ENCODE measurements around the gene NEDD9.

Gene NEDD9

DNA sequence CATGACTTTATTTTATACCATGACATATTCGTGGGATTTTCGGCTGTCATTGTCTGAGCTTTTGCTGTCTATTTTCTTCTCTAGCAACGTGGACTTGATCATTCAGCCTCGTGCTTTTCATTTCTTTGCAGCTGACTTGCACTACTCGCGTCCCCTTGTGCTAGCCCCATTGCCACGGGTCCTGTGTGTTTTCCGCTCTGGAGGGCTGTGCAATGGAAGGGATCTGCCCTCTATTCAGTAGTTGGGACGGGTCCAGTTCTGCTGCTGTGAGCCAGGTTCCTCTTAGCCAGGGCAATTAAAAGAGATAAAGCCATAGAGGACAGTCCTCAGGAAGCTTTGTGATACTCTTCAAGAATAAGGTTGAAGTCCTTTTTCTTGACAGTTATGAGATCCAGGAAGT lies 17.6 kb downstream of the NEDD9 start:
- no peak for DNase-seq

DNA sequence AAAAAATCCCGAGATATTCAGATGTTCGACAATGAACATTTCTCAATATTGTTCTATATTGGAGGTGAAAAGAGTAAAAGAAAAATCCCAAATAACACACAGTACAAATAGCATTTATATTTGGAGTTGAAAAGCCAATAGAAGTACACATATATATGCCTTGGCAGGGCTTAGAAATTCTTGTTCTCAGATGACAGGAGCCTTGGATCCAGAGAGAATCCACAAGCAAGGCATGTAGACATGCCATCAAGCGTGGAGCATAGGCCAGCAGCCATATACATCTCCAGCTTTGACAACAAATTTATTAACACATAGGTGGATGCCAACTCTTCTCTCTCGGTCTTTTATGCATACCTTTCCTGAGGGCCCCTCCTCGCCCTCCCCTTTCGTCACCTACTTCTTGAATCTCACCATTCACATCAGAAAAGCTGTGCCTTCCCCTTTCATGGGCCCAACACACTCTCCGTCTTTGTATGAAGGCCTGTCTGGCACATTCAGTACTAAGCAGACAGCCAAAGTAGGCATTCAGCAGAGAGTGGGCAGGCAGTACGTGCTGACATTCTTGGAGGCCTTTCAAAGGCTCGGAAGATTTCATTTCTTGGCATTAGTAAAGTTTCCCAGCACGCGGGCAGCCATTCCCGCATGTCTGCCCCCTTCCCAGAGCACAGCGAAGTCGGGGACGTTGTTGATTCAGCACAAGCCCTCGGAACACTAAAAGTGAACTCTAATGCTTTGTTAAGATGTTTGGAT lies 18.2 kb downstream of the NEDD9 start:
- no peak for DNase-seq

DNA sequence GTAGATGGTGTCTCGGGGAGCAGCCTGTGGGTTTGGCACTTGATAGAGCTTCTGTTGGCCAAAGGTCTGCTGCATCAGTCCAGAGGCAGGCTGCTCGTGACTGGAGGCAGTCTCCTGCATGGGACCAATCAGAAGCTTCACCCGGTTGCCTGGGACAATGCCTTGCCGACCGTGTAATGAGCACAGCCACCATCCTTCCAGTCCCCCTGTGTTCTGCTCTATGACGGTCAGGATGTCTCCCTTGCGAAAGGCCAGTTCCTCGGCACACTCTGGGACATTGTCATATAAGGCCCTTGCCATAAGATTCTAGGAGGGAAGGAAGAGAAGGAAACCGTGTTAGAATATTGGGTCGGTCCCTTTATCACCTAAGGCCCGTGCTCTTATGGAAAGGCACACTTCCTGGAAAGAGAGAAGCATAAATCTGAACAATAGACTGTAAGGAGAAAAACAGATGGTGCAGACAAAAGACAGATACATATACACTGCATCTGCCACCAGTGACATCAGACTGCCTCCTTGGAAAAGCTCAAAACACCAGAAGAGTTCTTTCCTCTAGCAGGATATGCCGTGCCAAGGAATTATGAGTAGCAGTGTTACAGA lies 18.9 kb downstream of the NEDD9 start:
- no peak for DNase-seq

DNA sequence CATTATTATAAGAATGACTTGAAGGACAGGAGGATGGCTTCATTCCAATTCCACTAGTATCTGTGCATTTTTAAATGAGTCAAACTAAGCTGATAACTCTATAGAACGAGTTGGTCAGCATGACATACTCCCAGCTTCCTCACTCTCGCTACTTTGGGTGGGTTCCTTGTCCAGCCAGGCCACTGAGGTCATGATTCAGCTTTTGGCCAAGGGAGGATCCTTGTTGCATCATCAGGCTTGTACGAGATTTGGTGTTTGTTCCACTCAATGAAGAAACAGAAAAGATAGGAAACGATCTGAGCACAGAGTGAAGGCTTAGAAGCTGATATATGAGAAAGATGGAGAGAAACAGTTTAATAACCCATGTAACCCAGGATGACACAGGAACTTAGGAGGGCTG lies 19.8 kb downstream of the NEDD9 start:
- no peak for DNase-seq

DNA sequence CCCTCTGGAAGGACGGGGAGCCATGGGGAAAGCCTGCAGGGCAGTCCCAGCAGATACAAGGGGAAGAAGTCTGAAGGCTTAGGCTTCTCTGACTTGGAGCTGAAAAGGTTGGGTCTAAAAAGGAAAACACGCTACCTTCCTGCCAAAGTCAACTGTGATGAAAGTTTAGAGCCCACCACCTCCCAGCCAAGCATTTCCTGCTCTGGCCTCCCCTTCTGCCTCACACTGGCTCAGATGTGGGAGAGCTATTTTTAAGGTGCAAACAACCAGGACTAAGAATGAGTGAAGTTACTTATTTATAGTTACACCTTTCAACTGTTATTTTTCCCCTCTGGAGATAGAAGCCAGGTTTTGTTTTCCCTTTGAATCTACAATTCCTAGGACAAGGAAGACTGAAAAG lies 21.2 kb downstream of the NEDD9 start:
- no peak for DNase-seq

DNA sequence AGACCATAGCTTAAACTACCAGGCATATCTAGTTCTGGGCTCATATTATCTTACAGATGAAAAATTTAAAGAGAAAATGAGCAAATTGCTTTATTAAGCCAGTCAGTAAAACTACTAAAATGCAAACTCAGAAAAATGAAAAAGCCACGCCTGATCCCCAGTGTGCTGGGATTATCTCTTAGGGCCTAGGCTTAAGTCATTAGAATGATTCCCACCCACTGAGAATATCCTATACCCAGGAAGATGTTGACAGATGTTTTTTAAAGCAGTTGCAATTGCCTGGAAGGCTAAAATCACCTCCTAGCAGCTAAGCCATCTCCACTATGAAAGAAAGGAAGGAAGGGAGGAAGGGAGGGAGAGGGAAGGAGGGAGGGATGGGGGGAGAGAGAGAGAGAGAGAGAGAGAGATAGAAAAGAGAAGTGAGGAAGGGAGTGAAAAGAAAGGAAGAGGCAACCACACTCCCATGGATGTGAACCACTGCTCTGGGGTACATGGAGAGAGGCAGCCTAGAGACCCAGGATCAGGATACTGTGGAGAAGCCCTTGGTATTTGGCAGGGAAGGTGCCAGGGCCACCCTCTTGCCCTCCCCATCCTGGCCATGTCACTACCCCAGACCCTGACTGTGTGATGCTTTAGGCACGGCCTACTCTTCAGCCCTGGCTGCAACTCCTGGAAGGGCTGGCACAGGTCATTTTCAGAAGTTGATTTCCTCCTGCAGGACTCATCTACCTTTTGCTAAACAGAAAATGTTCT lies 21.9 kb downstream of the NEDD9 start:
- no peak for DNase-seq

DNA sequence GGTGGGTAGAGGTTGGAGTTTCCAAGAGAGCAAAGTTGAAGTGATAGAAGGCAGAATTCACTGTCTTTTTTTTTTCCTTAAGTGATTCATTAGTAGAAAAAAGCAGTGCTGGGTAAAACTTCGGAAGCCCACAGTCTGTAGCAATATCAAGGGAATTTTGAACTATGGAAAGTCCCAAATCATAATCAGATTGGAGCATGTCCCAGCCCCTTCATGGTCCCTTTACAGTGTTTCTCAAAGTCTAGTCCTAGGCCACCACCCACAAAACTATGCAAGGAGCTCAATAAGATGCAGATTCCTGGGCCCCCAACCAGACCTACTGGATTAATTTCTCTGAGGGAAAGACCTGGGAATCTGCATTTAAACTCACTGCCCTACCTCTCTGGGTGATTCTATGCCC lies 22.6 kb downstream of the NEDD9 start:
- no peak for DNase-seq

DNA sequence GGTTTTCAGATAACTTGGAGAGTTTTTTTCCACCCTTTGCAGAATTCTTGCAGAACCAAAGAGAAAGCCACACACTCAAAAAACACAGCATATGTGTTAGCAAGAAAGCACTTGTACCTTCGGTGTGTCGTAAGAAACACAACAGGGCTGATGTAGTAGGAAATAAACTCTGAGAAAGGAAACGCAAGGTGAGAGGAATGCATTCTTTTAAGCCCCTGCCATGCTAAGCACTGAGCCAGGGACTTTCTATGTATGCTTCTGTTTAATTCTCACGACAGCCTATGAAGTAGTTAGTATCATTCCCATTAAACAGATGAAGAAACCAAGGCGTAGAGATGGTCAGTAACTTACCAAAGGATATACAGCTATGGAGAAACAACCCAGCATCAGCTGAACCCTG lies 23.1 kb downstream of the NEDD9 start:
- DNase-seq = no peak

DNA sequence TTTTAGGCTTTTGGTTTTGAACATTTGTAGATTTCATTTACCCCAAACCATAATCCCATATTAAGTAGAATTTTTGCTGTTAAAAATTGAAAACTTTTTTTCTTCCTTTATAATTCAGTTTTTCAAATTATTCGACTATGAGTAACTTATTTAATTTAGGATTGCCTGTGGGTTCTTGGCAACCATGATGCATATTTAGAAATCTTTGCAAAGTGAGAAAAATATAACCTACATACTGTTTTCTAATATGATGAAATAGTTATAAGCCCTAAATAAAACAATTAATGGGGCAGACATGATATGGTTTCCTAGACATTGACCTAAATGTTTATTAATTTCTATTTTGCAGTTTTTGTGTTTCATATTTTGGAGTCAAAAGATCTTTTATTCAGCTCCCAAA lies 23.6 kb downstream of the NEDD9 start:
- DNase-seq = no peak

DNA sequence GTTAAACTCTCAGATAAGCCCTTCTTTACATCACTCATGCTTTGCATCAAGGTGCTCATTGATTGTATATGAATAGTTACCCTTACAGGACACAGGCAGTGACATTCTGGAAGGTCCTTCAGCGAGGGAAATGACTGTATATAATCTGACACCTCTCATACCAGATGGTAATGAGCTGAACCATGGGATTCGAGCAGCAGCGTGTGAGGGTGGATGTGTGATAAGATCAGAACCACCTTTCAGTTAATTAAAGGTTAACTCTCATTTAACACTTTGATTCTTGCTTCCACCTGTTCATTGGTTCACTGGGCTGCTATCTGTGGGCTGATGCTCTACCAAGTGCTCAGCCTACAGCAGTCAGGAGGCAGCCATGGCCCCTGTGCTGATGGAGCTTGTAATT lies 24.2 kb downstream of the NEDD9 start:
- peak in 1 of 5 donors; percentile 36 for DNase-seq

DNA sequence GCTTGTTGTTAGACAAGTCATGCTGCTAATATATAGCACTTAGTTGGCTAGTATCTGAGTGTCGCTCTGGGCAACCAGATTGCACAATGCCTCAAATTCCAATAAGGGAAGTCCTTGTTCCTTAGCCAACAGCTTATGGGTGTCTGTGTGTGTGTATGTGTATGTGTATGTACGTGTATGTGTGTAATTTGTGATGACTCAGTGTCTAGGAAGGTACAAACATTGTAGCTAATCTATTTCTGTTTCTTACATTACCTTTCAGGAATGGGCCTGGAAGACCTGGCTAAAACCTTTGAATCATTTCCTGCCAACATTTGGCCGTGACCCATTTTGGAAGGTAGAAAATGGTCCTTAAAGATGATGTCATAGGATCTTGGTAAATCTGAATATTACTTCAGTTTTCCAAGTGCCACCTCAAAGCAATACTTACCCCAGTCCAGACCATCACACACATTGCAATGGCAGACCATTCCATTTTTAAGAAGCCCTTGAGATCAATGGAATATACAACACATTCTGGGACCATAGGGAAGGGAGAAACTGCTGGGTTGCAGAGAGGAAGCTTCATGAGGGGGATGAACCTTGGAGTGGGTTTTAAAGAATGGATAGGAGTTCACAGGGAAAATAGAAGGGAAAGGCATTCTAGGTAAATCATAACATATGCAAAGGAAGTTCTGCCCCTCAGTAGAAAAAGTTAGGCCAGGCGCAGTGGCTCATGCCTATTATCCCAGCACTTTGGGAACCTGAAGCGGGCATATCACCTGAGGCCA lies 25.1 kb downstream of the NEDD9 start:
- DNase-seq = no peak

DNA sequence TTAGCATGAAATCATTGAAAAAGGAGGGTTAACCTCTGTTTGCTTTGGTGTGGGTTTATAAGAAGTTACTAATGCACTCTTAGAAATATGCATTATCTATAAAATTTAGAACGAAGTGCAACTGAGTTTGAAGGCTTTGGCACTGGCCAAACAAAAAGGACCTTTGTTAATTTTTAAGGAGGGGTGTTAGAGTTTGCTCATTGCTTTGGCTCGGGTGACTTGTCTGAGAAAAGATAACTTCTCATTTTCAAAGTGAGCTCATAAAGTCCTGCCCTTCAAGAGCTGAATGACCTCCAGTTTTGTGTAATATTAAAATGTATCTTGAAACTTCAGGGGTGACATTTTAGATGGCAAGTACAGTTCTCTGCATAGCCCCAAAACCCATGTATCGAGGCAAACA lies 25.9 kb downstream of the NEDD9 start:
- DNase-seq = no peak

DNA sequence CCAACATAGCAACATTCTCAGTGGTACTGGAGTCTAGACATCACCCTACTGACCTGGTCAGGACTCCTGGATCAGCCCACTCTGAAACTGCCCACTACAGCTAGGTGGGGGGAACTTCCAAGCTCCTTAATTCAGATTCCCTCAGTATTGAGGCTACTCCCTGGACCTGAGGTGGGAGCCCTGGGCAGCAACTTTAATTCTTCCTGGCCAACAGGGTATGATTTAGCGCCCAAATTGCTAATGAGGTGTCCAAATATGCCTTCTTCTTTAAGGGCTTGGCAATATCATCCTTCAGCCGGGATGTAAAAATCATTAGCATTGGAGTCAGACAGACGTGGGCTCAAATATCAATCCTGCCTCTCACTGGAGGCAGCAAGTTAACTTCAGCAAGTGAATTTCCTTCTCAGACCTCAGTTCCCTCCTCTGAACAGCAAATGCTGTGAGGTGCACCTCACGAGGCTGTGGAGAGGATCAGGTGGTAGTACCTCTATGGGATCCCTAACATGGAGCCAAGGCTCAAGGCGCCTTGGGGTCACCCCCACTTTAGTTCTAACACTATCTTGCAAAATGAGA lies 27.6 kb downstream of the NEDD9 start:
- no peak for DNase-seq

DNA sequence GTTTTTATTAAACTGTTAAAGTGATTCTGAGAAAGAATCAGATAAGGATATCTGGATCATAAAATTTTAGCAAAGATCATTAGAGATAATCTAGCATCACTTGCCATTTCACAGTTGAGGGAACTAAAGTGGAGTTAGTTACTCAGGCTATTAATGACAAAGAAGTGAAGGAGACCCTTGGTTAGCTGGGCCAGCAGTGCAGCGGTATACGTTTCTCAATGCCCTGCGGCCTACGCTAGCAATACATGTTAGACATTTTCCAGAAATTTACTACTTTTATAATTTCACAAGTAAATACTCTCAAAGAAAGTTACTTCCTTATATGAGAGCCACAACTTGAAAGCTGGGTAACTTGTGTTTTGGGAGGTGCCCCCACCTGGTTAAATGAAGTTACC lies 28.5 kb downstream of the NEDD9 start:
- no peak for DNase-seq

DNA sequence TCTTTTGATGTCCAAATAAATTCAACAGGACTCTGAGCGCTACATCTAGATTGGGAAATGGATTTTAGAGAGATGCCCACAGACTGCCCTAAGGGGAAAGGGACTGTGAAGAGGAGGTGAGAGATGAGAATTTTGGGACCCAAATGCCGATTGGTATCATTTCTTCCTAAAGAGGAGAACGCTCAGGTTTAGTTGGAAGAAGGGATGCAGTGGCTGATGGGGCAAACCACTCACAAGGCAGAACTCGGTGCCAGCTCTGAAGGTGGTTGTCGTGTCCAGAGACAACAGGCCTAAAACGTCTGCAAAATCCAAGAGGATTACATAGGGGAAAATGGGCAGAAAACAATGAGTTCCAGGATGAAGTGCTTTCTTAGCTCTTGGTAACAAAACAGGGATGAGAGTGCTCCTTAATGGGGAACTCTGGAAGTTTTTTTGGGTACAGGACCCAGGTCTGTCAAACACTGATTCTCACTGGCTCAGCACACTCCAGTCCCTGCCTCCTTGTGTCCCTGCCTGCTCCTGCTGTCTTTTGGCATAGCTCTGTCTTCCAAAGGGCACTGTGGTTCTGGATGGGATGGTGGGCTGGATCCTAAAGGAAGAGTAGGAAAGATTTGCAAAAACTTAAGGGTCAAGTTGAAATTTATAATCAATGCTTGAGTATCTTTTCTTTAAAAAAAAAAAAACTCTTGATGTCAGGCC lies 29.0 kb downstream of the NEDD9 start:
- DNase-seq = no peak

DNA sequence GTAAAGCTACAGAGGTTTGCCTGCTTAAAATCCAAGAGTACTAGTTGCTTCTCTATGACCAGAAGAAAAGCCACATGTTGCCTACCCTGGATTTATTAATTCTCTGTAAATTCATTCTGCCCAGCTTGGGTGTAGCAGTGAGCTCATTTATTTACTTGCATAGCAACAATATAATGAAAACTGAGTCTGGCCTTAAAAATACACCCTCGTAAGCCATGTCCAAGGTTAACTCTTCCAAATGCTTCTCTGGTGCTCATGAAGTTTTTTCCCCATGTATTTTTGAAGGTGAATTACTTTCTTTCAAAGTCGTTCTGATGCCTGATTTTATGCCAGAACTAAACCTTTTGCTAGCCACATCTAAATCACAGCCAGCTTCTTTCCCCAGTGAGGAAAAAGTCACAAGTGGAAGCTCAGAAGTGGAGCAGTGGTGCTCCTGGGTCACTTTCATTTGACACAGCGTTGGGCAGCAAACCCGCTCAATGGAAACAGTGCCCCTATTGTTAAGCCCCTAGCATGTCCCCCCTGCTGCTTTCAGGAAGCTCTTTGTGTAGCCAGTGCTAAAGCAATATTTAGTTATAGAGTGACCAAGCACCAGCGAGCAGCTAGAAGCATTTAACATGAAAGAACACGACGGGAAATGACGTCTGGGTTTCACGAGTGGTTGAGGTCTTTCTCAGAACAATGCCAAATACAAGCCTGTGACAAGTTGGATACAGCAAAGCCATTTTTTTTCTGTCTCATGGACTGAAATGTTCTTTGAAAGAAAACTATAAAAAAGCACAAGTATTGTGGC lies 29.8 kb downstream of the NEDD9 start:
- DNase-seq = peak in 1 of 5 donors; percentile 77

DNA sequence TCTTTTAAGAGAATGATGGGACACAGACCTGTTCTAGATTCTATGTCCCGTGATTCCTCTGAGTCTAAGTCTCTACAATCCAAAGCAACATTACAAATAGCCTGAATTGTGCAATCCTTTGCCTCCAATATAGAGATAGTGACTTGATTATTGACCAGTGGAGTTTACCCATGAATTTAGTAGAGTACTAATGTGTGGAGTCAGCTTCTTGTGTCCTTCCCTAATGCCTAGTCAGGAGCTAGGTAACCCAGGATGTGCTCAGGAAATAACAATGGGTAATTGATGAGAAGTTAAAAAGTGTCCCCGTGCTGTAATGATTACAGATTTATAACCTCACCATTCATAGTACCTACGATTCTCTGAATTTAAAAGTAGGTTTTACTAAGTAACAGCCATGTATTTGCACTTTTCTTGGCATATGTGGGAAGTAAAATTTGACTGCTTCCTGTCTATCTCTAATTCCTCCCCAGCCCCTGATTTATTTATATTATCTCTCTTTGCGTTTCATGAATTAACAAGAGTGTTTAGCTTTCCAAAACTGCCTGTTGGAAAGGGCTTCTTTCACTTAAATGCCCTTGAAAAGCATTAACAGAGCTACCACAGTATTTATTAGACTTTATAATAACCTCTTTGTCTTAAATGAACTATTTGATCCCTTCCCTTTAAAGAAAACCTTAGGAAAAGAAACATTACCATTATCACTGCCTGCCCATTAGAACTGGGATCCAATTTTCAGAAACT lies 30.5 kb downstream of the NEDD9 start:
- no peak for DNase-seq

DNA sequence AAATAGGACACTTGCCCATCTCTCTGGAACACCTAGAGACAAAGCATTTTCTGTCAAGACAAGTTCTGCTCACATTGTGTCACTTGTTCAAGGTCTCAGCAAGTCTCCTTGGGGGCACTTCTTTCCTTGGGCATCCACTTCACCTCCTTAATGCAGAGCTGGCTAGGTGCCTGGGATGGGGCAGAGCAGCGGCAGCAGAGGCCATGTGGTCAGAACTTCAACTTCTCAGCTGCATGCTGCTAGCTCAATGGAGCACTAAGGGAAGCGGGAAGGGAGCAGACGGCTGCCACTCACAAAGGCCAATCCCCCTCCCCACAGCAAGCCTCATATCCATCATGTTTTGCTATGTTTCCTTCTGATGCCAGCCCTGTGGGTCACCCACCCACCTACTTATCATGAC lies 31.5 kb downstream of the NEDD9 start:
- DNase-seq = no peak

DNA sequence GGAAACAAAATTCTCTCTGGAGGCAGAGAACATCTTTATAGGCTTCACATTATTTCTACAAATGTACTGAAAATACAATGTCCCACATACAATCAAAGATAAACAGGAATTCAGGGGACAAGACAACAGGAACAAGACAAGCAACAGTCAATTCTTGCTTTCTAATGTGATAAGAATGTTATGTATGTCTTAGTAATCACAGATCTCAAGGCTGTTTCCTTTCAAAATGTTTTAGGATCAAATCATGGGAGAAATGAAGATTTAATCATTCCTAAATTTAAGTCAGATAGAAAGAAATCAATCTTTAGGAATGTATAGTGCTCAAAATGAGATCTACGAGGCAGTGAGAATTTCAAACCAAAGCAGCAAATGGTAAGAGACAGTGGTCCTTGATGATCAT lies 32.1 kb downstream of the NEDD9 start:
- DNase-seq = no peak

Data from T-helper 1 cell (primary cell).